ENCODE data around the gene PYGM. TPM values are rescaled to one million over a fixed set of nuclear protein-coding genes. Genes with fewer than 3 reads are reported as not detected.

PYGM gene
- total RNA-seq, 3 donors from 2014 or later, result 2.0 to 21.1 (median 2.8) TPM

DNA sequence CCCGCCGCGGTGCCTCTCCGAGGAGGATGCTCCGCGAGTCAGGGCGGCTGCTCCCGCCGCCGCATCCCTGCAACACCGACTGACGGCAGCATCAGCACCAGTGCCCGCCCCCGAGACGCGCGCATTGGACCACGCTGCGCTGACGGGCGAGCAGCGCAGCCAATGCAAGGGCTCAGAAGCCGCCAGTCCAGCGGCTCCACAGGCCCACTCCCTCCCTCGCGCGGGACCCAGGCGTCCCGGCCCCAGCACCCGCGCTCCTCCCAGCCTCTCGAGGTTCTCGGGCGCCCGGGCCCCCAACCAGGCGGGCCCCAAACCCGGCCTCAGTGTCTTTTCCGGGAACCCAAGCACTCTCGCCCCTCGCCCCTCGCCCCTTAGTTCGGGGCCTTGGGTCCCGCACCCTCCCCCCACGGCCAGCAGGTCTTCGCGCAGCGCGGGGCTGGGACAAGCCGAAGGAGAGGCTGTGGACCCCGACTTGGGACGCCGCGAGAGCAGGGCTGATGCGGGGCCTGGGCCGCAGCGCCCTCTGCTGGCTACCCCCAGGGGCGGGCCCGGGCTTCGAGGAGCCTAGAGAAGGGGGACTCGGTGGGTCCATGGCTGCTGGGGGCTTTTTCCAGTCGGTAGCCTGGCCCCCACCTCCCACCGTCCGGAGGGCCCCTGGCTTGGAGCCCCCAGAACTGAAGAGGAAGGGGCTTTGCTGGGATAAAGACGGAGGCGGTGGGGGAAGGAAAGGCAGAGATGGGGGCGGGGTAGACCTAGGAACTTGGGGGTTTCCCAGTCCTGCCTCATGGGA, 36.5 kb downstream of the PYGM start, which contains the start of gene NRXN2:
Gene NRXN2, minus strand, starts transcription at position 81 of the 790 bp plus-strand sequence. CDS start 9,498 bp downstream, outside the sequence.
- no peaks in the 10 kb centered on the region for H3K9me3 ChIP-seq
- H3K36me3 ChIP-seq (ENCODE audit: low read depth), result no peaks in the 10 kb centered on the region
- ATAC-seq (peak; percentile 96), DNase-seq (peak; percentile 83 to 89 (median 88))
- H3K4me1 ChIP-seq (ENCODE audit: low read depth), result no peaks in the 10 kb centered on the region
- H3K4me3 ChIP-seq, result peak within 1 kb of the TSS; percentile 19
- intact Hi-C loops (cut with DNase I, micrococcal nuclease), result no loop called here
- peak; percentile 96 for TF ChIP-seq CTCF (IDR thresholded peaks at IDR 0.05)

DNA sequence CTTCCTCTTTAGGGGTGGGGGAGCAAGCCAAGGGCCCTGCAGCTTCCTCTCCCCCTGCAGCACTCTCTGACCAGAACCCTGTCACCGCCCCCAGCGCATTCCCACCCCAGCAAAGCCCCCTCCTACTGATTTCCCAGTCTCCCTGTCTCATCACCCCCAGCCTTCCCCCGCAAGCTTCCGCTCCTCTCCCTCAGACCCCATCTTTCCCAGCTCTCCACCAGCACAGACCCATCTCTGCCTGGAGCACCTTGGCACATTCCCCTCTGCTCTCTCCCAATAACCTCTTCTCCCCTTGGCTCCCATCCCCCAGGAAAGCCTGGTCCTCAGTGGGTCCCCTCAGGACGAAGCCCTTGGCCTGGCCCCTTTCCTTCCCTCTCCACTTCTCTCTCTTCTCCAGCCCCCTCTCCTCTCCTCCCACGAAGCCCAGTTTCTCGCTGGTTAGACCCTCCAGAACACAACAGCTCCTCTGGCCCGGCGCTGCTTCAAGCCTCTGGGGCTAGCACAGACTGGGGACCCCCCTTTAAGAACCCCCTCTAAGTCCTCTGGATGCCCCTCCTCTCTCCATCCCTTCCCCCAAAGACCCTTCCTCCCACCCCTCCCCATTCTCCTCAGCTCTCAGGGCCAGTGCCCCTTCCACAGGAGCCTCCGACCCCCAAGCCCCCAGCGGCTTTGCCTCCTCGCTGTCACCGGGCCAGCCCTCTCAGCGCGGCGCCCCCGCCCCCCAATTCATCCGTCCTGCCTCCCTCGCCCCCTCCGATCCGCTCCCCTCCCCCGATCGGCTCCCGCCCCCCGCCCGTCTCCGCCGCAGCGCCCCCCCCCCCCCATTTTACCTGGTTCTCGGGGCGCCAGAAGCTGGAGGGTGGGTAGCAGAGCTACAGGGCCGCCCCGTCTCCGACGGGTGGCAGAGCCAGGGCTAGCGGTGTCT, 37.4 kb downstream of the PYGM start:
- no peak for DNase-seq
- TF ChIP-seq CTCF (IDR thresholded peaks at IDR 0.05), result no peak
- no peaks in the 10 kb centered on the region for H3K4me1 ChIP-seq (ENCODE audit: low read depth)
- H3K9me3 ChIP-seq, result no peaks in the 10 kb centered on the region
- no peak overlapping the region for H3K4me3 ChIP-seq
- intact Hi-C loops (cut with DNase I, micrococcal nuclease), result no loop called here
- ATAC-seq, result no peak
- H3K36me3 ChIP-seq (ENCODE audit: low read depth), result no peaks in the 10 kb centered on the region

DNA sequence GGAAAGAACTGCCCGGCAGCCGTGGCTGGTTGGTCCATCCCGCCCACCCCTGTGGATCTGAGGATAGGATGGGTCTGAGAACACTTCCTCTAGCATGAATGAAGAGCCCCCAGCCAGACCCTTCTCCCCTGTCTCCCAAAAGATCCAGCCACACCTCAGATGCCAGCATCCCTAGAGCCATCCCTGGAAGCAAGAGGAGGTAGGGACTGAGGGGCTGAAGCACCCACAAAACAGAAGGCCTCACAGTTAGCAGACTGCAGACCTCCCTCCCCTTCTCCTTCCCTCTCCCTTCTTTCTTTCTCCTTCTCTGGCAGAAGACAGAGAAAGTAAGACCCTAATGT, 38.4 kb downstream of the PYGM start:
- H3K4me1 ChIP-seq (ENCODE audit: low read depth), result no peaks in the 10 kb centered on the region
- no peak for TF ChIP-seq CTCF (IDR thresholded peaks at IDR 0.05)
- ATAC-seq, result no peak
- H3K36me3 ChIP-seq (ENCODE audit: low read depth), result no peaks in the 10 kb centered on the region
- H3K9me3 ChIP-seq, result no peaks in the 10 kb centered on the region
- no peak overlapping the region for H3K4me3 ChIP-seq
- no peak for DNase-seq
- intact Hi-C loops (cut with DNase I, micrococcal nuclease), result no loop called here

DNA sequence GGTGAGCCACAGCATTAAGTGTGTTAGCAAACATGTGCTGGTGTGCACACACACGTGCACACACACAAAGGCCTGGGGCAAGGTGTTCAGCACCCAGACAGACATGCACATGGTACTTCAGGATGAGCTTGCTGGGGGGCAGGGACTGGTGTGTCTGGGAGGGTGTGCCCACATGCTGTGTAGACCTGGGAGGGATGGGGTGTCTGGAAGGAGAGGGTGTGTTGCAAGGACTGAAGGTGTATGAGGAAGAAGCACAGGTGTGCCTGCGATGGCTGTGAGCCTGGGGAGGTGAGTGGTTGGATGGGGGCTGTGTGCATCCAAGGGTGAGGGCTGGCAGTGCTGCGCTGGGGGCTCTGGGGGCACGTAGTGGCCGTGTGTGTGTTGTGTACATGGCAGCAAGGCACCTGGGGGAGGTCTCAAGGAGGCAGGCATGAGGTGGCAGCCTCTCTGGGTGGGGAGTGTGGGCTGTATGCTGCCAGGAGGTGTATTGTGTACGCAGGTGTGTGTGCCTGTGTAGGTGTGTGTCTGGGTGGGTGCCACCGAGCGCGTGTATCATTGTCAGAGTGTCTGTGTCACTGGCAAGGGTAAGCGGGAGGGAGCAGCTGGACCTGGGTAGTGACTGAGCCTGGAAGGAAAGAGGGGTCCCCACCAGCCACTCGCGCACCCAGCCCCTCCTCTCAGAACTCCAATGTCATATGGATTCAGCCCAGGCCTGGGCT, 39.0 kb downstream of the PYGM start:
- no peaks in the 10 kb centered on the region for H3K36me3 ChIP-seq (ENCODE audit: low read depth)
- H3K9me3 ChIP-seq, result no peaks in the 10 kb centered on the region
- H3K4me3 ChIP-seq, result no peak overlapping the region
- no peak for TF ChIP-seq CTCF (IDR thresholded peaks at IDR 0.05)
- intact Hi-C loops (cut with DNase I, micrococcal nuclease), result no loop called here
- no peak for ATAC-seq
- no peaks in the 10 kb centered on the region for H3K4me1 ChIP-seq (ENCODE audit: low read depth)
- no peak for DNase-seq

- no peaks in the 10 kb centered on the region for H3K9me3 ChIP-seq
- intact Hi-C loops (cut with DNase I, micrococcal nuclease), result no loop called here
- H3K36me3 ChIP-seq (ENCODE audit: low read depth), result no peaks in the 10 kb centered on the region
- no peaks in the 10 kb centered on the region for H3K4me1 ChIP-seq (ENCODE audit: low read depth)
- H3K4me3 ChIP-seq, result no peak overlapping the region
- DNase-seq (no peak), ATAC-seq (no peak)
- no peak for TF ChIP-seq CTCF (IDR thresholded peaks at IDR 0.05)
Measured at GRCh38 chr11:64720167-64720566, 39.6 kb downstream of the PYGM start.

All from mucosa of descending colon (tissue), 3 donors.